OCI-M2 (cell line): ENCODE data around the gene PPP1R8.
"Not testable (repeated sequence)": the region's sequence is repeated elsewhere in the genome, so short reads cannot be mapped to it uniquely, and the experiment has no call there.

Experiments used
- DNase-seq: peaks from one replicate; lab custom pipeline; 2025; ENCODE audit not compliant: unreplicated experiment; lab: John Stamatoyannopoulos, UW

Gene PPP1R8

DNA sequence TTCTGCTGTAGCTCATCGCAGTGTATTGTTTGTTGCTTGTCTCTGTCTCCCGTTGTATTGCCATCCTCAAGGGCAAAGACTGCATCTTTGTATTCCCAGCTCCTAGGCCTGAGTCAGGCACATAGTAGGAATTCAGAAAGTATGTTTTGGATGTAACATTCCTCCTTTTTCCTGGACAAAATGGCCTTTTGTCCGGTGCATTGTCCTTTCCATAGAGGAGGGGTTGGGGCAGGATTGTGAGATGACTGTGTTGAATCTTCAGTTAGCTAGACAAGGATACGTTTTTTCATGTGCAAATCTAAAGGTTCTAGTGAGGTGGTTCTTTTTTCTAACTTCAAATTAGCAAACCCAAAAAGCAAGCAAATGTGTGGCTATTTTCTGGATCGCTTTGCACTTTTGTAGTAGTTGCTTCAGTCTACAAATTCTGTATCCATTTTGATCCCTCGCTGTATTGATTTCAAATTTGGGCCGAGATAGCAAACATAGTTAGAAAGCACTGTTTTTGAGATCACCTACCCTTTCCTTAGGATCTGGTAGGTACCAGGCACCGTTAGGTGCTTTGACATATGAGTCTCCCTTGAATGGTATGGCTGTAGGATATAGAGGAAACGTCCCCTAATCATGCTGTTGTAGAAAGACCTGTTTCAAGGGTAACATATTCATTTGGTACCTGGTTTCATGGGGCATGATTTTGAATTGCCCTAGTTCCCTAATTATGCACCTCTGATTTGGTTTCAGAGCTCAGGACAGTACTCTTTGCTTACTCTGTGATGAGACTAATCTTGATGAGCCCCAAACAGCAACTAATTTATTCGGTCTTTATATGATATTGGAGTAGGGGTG, 1.2 kb downstream of the PPP1R8 start:
- DNase-seq: no peak

DNA sequence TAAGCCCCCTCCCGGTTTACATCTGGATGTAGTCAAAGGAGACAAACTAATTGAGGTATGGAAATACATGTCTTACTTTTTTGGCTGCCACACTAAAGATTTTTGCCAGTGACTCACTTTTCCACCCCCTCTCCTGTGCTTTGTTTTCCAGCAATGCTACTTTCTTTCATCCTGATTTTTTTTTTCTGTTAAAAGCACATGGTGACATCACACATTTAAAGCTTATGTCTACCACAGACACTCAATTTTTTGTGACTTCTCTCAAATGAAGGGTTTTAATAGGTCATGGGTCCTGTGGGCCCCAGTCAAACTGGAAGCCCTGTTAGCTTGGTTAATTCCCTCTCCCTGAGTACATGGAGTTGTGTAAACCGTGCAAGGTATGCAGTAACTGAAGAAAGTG, 2.2 kb downstream of the PPP1R8 start:
- DNase-seq: no peak

DNA sequence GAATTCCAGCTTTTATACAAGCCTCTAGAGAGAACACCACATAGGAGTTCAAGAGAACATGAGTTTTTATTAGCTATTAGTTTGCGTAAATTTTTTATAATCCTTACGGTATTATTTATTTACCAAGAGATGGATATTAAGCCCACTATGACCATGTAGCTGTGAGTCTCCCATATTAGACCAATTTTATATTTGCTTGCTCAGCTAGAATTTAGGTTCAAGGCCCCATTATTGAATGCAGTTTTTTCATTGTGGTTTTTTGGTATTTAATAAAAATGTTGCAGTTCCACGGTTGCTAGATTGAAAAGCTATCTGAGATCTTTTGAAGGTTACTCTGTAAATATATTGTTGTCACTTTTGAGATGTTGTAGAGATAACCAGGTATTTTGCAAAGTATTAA, 2.9 kb downstream of the PPP1R8 start:
- DNase-seq: no peak

DNA sequence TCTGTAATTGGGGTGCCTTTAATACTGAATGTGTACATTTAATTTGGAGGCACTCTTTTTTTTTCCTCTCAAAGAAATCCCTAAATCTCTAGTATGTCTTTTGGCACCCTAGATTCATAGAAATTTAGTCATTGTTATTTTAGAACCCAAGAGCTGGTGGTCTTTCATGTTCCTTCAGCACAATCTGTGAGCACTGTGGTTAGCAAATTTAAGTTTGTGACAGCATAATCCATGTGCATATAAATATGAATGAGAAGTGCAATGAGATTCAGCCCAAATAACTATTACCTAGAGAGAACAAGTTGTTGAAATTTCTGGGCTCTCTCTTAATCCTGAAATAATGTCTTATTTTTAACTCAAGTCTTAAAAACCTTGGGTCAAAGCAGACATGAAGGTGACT, 4.5 kb downstream of the PPP1R8 start:
- DNase-seq: no peak

DNA sequence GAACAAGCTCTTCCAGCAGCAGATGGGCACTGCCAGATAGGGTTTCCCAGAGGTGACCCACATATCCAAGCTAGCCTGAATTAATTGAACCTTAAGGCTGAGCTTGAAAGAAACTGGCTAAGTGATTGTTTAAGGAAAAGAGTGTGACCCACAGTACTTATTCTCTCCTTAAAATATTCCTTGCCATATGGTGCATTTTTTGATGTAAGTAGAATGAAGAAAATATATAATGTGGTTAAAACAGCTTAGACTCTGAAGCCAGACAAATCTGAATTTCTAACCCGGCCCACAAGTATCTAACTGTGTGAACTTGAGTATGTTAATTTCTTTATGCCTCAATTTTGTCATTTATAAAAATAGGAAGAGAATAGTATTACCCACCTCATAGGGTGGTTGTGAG, 4.9 kb downstream of the PPP1R8 start:
- no peak for DNase-seq

DNA sequence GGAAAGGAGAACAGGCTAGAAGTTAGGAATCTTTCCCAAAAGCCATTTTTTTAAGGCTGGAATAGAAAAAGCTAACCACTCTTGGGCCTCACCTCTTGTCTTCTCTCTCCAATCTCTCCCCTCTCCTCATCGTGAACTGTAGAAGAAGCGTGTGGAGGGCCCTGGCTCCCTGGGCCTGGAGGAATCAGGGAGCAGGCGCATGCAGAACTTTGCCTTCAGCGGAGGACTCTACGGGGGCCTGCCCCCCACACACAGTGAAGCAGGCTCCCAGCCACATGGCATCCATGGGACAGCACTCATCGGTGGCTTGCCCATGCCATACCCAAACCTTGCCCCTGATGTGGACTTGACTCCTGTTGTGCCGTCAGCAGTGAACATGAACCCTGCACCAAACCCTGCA, 19.4 kb downstream of the PPP1R8 start:
- DNase-seq: no peak

DNA sequence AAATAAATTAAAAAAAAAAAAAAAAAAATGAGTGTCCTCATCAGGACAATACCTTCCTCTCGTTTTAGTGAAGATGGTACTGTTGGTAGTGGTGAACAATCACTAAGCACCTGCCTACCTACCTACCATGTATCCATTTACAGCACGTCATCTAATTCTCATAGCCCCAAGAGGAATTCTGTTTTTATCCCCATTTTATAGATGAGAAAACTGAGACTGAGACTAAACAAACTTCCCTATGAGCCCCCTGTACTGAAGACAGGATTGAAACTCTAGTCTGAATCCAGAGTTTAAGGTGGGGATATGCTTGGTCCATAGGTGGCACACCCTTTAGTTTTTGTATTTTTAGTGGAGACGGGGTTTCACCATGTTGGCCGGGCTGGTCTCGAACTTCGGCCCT, 24.5 kb downstream of the PPP1R8 start:
- DNase-seq: no peak

DNA sequence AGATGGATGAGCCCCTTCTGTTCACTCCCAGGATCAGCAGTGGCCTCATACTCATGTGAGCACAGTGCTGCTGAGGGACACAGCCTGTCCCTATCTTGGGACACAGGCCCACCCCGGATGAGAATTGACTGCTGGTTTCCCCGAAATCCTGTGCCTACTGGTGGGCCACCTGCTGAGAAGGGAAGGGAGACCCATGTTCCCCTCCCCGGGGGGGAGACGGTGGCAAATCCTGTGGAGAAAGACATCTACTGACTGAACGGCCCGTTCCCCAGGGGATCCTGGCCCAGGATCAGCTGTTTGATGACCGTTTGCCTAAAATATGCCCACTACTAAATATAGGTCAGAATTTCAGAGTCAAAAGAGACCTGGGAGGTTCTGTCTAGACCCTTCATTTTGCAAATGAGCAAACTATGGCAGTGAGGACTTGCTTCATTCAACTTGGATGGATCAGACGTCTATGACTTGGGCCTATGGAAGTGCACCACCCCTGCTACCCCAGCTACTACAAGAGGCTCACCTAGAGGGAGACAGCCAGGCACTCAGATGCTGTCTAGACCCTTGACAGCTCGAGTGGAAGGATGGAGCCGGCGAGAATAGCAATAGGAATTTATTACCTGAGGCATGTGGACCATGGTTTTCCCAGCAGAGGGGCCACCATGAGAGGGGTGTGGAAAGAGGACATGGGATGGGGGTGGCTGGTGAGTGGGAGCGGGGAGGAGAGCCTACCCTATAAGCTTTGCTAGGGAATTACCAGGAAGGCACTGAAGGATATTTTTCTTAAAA, 26.2 kb downstream of the PPP1R8 start:
- DNase-seq: no peak

DNA sequence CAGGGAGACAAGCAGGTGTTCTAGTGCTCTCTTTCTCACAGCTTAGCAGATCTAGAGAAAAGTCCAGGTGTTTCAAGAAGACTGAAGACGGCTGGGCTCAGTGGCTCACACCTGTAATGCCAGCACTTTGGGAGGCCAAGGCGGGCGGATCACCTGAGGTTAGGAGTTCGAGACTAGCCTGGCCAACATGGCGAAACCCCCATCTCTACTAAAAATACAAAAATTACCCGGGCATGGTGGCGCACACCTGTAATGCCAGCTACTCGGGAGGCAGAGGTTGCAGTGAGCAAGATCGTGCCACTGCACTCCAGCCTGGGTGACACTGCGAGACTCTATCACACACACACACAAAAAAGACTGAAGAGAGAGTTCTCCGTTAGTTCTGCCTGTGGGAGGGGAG, 27.0 kb downstream of the PPP1R8 start:
- DNase-seq: not testable (repeated sequence)

DNA sequence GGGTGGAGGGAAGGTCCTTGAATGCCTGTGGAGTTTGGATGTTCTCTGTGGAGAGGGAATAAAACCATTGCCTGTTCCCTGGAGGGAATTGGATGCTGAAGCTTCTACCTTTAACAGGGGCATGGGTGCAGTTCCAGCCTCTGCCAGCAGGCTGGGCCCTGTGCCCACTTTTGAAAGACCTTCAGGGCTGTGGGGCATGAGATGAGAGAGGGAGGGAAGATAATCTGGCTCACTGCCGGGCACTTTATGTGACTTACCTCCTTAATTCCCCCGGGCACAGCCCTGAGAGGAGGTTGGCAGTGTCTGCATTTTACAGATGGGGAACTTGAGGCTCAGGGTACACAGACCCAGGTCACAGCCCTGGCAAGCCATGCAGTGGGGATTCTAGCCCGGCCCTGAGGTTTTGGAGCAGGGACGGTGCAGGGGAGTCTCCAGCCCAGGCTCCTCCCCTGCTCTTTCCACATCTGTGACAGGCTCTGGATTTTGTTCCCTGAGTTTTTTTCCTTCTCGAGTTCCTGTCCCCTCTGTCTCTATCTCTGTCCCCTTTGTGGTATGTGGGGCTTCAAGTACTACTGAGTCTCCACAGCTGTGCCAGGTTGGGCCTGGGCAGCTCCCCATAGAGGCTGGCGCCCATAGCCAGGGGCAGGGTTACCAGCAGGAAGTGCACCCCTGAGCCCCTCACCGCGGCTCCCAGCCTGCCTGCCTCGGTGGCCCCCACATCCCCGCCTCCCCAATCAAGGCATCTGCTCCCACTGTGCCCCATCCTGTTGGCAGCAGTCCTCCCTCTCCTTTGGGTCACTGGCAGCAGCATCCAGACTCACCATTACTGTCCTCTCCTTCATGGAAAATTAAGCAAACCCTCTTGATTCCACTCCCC, 27.7 kb downstream of the PPP1R8 start:
- DNase-seq: peak; percentile 58

DNA sequence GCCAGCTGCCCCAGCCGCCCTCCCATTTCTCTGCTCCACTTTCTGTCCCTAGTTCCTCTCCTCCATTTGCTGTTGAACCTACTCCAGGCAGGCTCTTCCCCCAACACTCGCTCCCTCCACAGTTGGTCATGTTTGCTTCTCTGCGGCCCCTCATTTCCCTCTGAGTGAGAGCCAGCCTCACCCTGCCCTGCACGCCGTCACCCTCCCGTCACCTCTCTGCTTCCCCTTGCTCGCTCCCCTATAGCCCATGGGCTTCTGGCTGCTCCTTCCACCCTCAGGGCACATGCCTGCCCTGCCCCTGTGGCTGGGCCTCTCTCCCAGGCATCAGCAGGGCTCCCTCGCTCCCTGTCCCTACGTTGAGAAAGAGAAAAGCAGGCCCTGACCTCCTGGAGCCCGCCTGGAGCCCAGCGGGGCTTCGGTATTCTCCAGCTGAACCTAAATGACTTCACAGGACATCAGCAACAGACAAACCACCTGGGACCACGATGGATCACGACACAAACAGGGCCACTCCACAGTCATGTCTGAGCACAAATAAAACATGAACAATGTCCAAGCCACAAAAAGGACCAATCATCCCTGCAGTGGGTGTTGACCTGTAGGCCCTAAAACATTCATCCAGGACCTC, 28.5 kb downstream of the PPP1R8 start:
- DNase-seq: no peak

DNA sequence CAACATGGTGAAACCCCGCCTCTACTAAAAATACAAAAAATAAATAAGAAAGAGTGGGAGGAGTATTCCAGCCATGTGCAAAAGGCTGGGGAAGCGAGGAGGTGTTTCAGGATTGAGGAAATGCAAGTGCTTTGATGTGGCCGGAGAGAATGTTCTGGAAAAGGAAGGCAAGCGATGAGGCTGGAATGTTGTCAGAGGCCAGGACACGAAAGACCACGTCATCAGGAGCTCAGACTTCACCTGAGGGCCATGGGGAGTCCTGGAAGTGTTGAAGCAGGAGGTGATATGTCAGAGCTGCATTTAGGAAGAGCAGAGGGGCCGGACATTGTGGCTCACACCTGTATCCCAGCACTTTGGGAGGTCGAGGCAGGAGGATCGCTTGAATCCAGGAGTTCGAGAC, 30.9 kb downstream of the PPP1R8 start:
- no peak for DNase-seq

DNA sequence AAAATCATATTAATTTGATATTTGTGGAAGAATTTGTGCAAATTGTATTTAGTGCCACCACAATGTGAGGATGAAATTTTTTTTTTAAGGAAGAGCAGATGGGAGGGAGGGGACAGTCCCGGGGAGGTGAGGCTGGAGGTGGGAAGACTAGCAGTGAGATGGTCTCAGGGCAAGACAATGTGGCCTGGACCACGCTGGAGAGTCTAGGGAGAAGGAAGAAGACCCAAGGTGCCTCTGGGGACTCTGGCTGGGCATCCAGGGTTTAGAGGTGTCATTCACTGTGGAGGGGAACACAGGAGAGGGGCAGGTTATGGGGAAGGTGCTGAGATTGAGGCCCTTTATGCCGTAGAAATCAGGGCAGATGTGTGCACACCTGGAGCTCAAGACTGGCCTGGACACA, 31.4 kb downstream of the PPP1R8 start:
- DNase-seq: no peak

DNA sequence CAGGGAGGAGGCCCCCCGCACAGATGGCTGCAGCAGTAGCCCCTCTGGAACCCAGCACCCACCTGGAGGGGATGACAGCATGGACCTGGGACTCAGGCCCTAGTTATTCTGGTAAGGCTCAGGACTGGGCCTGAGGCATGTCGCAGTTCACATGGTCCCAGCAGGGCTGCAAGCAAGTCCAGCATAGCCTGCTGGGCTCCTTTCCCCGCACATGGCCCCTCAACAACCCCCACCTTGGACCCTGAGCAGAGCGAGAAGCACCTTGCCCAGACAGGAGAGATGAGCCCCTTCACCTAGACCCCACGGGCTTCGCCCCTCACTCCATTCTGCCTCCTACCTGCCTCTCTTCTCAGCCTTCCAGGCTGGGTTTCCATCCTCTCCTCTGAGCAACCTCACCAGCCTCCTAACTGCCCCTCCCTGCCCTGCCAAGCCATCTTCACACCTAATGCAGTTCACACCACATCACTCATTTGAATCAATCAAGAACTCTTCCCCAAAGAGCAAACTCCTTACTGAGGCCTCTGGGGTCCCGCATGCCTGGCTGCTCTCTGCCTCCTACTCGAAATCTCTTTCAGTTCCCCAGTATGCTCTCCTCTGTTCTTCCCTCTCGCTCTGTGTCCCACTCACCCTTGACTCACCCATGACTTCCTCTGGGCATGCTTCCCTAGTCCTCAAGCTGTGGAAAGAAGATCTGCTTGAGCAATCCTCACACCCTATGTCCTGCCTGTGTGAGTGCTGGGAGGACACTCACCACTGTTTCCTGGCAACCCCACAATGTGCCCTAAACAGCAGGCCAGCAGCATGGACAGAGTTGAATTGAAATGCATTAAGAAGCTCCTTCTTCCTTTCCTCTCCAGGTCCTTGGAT, 32.3 kb downstream of the PPP1R8 start:
- DNase-seq: no peak

DNA sequence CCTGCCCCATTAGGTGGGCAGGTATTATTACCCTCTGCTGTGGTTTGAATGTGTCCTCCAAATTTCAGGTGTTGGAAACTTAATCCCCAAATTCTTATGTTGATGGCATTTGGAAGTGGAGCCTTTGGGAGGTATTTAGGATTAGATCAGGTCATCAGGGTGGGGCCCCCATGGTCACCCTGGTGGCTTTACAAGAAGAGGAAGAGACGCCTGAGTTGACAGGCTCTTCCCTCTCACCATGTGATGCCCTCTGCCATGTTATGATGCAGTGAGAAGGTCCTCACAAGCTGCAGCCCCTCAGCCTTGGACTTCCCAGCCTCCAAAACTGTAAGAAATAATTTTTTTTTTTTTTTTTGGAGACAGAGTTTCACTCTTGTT, 32.9 kb downstream of the PPP1R8 start:
- no peak for DNase-seq

DNA sequence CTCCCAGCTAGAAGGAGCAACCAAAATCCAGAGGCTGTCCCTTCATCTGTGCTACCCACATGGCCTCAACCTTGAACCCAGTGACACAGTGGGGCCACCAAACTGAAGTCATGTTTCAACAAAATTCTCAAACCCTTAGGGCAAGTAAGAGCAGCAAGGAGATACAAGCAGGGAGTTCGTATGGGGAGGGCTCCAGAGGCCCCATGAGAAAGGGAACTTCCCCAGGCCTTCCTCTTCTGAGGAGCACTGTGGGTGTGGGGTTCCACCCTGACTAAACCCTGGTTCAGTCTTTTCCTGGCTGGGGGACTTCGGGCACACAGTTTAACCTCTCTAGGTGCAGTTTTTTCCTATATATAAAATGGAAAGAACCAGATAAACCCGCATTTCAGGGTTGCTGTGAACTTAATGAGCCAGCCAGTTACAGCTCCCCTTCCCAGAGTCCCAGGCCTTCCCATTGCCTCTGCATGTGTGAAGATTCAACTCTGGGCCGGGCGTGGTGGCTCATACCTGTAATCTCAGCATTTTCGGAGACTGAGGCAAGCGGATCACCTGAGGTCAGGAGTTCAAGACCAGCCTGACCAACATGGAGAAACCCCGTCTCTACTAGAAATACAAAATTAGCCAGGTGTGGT, 33.8 kb downstream of the PPP1R8 start:
- no peak for DNase-seq

DNA sequence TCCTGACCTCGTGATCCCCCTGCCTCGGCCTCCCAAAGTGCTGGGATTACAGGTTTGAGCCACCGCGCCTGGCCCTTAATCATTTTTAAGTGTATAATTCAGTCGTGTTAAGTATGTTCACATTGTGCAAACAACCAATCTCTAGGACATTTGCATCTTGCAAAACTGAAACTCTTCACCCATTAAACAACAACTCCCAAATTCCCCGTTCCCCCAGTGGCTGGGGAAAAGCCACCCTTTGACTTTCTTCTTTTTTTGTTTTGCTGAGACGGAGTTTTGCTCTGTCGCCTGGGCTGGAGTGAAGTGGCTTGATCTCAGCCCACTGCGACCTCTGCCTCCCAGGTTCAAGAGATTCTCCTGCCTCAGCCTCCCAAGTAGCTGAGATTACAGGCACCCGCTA, 35.2 kb downstream of the PPP1R8 start:
- DNase-seq: no peak

DNA sequence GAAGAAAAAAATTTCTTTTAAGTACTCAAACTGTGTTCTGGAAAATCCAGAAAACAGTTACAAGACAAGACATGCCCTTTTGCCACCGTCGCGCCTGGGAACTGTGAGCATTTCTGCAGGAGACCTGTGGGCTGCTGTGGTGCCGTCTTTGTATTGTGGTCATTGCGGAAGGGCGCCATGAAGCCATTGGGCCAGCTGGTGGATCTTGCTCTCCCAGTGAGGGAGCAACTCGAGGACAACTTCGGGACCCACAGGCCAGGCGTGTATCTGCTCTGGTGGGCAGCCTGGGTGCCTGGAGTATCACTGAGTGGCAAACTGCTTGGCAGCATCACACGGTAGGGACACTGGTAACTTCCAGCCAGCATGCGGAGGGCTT, 38.0 kb downstream of the PPP1R8 start:
- no peak for DNase-seq

DNA sequence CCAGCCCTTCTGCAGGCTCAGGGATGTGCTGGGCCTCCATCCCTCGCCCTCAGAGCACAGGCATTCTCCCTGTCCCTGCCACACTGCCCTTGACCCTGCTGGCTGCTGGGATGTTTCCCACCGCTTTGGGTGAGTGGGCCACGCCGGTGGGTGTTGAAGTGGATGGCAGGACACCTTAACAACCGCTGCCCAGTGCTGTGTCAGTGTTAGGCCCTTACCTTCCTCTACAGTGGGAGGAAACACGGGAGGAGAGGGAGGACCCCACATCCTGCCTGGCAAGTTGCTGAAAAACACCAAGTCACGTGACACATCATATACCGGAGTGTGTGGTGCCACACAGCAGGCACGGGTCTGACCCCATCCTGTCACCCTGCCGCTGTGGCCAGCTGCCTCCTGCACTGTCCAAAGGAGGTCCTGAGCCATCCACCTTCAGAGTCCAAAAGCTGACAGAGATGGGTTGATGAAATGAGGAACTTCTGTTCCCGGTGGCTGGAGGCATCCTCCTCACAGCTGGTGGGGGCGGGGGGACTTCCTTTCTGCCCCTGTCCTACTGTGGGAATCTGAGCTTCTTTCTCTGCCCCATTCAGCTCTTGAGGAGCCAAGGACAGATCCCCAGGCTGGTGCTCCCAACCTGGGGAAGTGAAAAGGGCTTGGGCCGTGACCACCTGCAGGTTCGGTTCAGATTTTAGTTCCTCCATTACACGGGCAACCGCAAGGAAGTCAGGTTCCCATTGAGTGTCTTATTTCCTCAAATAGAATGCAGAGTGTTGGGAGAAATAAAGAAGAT, 38.5 kb downstream of the PPP1R8 start:
- no peak for DNase-seq
